BJ (cell line): ENCODE measurements around the gene ENOX2. TPM values are rescaled to one million over a fixed set of nuclear protein-coding genes. Genes with fewer than 3 reads are reported as not detected.

Experiments
- CTCF ChIA-PET: fragments of 350-600 bp; formaldehyde crosslinking; extraction: SDS; loops from one replicate; lab custom pipeline; 2021; ENCODE audit warnings: antibody characterized with exemption, inconsistent platforms; lab: Yijun Ruan, JAX
- POLR2A ChIA-PET: fragments of 300-600 bp; sonication (Branson Sonifier 250); formaldehyde crosslinking; extraction: SDS; loops from one replicate; lab custom pipeline; 2021; ENCODE audit warnings: antibody characterized with exemption; lab: Charles Lee
- DNase-seq: peaks from one replicate; pipeline ENCODE4 v3.0.0-alpha.2; 2011; ENCODE audit warnings: low read depth
- H3K27me3 ChIP-seq: 2 replicates; pipeline ENCODE4 v1.6.0; 2011; ENCODE audit warnings: low read length; ENCODE audit not compliant: control insufficient read depth, insufficient read depth
- H3K36me3 ChIP-seq: 2 replicates; pipeline ENCODE4 v1.5.1; 2011; ENCODE audit warnings: low read length; ENCODE audit not compliant: control insufficient read depth, insufficient read depth
- H3K4me3 ChIP-seq: 2 replicates; pipeline ENCODE4 v1.5.1; 2011; ENCODE audit warnings: low read depth, mild to moderate bottlenecking, control low read depth, low read length
- polyA plus RNA-seq: library from polyadenylated mRNA; depleted of rRNA; stranded (reverse); fragments of >200 nt; gene quantifications from 2 replicates; pipeline ENCODE4 v1.2.3, GENCODE V29; 2011
- TF ChIP-seq, protein P1 (sequence below): IDR thresholded peaks from 2 replicates; pipeline ENCODE4 v1.5.1; 2011; ENCODE audit warnings: low read depth, mild to moderate bottlenecking, control low read depth, inconsistent platforms, low read length, moderate library complexity; ENCODE audit not compliant: insufficient read depth

The ENOX2 gene
- polyA plus RNA-seq, 1 experiment: 17.5 TPM

DNA sequence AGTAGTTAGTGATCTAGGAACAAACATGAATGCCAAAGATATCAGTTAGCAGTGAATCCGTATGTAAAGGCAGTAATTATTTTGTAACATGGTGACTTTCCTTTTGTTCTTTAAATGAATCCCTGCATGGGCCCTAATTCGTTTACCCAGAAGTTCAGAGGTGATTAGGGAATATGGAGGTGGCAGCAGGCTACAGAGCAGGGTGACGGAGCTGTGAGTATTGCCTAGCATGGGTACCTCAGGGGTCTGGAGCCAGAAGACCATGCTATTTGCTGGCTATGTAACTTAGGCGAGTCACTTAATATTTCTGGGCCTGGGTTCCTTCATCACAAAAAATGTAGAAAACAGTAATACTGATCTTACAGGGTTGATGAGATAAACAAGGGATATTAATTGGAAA lies 184.9 kb downstream of the ENOX2 start:
- no peak for DNase-seq
- no peak overlapping the region for H3K4me3 ChIP-seq
- ChIA-PET CTCF (interaction anchor here (1.3 kb wide), 1 partner anchor 19 kb away, joined by 3 read pairs; no protein-coding TSS in a partner anchor), POLR2A (interaction anchor here (0.5 kb wide), 1 partner anchor 36 kb away, joined by 3 read pairs; no protein-coding TSS in a partner anchor)
- no peaks in the 10 kb centered on the region for H3K36me3 ChIP-seq
- no peaks in the 10 kb centered on the region for H3K27me3 ChIP-seq
- TF ChIP-seq, protein P1, sequence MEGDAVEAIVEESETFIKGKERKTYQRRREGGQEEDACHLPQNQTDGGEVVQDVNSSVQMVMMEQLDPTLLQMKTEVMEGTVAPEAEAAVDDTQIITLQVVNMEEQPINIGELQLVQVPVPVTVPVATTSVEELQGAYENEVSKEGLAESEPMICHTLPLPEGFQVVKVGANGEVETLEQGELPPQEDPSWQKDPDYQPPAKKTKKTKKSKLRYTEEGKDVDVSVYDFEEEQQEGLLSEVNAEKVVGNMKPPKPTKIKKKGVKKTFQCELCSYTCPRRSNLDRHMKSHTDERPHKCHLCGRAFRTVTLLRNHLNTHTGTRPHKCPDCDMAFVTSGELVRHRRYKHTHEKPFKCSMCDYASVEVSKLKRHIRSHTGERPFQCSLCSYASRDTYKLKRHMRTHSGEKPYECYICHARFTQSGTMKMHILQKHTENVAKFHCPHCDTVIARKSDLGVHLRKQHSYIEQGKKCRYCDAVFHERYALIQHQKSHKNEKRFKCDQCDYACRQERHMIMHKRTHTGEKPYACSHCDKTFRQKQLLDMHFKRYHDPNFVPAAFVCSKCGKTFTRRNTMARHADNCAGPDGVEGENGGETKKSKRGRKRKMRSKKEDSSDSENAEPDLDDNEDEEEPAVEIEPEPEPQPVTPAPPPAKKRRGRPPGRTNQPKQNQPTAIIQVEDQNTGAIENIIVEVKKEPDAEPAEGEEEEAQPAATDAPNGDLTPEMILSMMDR: no peak

DNA sequence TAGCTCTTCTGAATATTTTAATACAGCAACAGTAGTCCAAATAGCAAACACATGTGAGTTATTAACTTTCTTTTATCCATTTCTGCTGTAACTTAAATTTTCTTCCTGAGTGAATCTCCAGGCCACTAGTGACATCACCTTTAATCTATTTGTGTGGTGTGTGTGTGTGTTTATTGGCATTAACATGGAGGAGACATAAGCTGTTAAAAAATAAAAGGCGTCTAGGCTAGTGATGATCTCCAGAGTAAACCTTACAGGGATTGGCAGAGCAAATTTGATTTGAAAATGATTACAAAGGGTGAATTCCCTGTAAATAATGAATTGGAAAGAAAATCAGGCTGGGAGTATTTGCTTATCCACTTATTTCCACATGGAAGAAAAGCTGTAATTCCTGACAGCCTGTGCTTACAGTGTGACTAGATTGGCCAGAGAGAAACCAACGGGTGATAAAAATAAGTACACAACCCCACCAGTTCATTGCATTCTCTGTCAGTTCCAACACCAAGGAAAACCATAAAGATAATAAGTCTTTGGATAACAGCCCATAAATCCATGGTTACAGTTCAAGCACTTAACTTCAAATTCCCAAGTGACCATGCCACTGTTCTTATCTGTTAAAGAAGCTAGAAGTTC lies 186.1 kb downstream of the ENOX2 start:
- CTCF ChIA-PET: interaction anchor here (0.8 kb wide), 1 partner anchor 177 kb away, joined by 3 read pairs; no protein-coding TSS in a partner anchor
- no peak overlapping the region for H3K4me3 ChIP-seq
- POLR2A ChIA-PET: no interaction called here
- H3K27me3 ChIP-seq: no peaks in the 10 kb centered on the region
- H3K36me3 ChIP-seq: no peaks in the 10 kb centered on the region
- TF ChIP-seq, protein P1: no peak
- DNase-seq: no peak

DNA sequence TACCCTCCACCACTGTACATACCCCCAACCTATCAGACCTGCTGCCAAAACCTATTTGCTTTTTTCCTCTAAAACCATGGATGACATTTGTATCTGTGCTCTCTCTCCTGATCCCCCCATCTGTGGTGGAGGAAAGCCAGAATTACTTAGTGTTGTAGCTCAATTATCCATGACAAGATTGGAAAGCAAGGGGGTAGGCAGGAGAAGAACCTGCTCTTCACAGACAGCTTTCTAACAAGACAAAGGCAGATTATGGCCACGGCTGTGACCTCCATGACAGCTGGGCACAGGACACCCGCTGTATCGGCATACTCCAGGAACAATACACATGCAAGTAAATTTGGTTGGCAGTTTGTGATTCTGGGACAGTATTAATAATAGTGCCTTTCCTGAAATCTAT lies 186.7 kb downstream of the ENOX2 start:
- DNase-seq: no peak
- Histone ChIP-seq H3K27me3 (no peaks in the 10 kb centered on the region), H3K4me3 (no peak overlapping the region), H3K36me3 (no peaks in the 10 kb centered on the region)
- CTCF ChIA-PET: interaction anchor here (0.8 kb wide), 1 partner anchor 176 kb away, joined by 3 read pairs; no protein-coding TSS in a partner anchor
- POLR2A ChIA-PET: no interaction called here
- TF ChIP-seq, protein P1: no peak

DNA sequence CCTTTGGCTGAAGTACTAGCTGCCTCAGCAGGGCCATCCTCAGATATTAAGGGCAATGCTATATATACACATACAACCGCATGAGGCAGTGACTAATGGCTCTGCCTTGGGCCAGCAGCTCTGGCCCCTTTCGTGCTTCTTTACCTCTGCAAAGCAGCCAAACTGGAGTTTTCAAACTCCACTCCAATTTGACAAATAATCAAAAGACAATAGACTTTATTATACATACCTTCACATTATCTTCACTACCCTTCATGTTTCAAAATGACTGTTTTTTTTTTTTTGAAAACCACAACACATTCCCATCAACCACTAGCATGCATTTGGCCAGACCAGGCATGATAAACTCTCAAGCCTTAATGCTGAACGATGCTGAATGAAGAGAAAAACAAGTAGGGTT lies 187.7 kb downstream of the ENOX2 start:
- DNase-seq: no peak
- ChIA-PET CTCF (no interaction called here), POLR2A (no interaction called here)
- TF ChIP-seq, protein P1: no peak
- H3K36me3 ChIP-seq: no peaks in the 10 kb centered on the region
- H3K27me3 ChIP-seq: no peaks in the 10 kb centered on the region
- no peak overlapping the region for H3K4me3 ChIP-seq

DNA sequence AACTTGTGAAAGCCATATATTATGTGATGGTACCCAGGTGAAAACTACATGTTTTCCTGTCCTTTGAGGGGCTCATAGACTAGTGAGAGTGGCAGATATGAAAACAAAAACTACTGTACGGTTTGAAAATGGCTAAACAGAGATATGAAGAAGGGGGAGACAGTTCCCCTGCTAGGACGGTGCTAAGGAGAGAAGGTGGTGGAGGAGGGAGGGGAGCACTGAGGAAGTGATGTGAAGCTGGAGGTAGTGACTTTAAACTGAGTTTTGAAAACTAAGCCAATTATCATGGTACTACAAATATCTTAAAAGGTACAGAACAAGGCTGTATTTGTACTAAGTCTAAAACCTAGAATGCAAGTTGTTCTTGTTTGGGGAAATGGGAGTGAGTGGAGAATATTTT lies 188.3 kb downstream of the ENOX2 start:
- TF ChIP-seq, protein P1: no peak
- ChIA-PET CTCF (no interaction called here), POLR2A (no interaction called here)
- no peak for DNase-seq
- Histone ChIP-seq H3K4me3 (no peak overlapping the region), H3K36me3 (no peaks in the 10 kb centered on the region), H3K27me3 (no peaks in the 10 kb centered on the region)
